Parietal lobe (tissue), 2 donors: ENCODE results near the gene RNU6-9. TPM values are rescaled to one million over a fixed set of nuclear protein-coding genes. Genes with fewer than 3 reads are reported as not detected.

Experiments
- small RNA-seq: library from RNA; depleted of rRNA; stranded (forward); fragments of <200 nt; gene quantifications from one replicate; pipeline ENCODE3, GENCODE V24; 2014; ENCODE audit warnings: low replicate concordance
- total RNA-seq: library from RNA; depleted of rRNA; stranded (reverse); fragments of >200 nt; gene quantifications from one replicate; pipeline ENCODE4 v1.2.3, GENCODE V29; 2014

Gene RNU6-9
- not detected for total RNA-seq

DNA sequence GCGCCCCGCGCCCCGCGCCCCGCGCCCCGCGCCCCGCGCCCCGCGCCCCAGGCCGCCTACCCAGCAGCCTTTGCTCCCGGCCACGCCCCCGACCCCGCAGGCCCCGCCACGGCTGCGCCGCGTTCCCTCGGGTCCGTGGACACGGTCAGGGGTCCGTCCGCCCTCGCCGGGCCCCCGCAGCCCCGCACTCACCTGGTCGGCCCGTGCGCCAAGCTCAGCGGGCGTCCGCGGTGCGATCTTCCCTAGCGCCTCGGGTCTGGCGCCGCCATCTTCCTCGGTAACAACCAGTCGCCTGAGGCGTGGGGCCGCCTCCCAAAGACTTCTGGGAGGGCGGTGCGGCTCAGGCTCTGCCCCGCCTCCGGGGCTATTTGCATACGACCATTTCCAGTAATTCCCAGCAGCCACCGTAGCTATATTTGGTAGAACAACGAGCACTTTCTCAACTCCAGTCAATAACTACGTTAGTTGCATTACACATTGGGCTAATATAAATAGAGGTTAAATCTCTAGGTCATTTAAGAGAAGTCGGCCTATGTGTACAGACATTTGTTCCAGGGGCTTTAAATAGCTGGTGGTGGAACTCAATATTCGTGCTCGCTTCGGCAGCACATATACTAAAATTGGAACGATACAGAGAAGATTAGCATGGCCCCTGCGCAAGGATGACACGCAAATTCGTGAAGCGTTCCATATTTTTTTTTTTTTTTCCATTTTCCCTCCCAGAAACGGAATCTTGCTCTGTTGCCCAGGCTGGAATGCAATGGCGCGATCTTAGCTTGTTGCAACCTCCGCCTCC, at the start of gene RNU6-9, which contains the start of gene MED16:
Gene RNU6-9, plus strand, starts transcription at position 591 of the 796 bp plus-strand sequence.
Gene MED16, minus strand, starts transcription at position 294 of the 796 bp plus-strand sequence. CDS start 2,056 bp downstream, outside the sequence.

GRCh38 chr19:852136-853013, 40.9 kb upstream of the RNU6-9 start, which contains the start of gene ELANE:
Gene ELANE (plus strand): TSS chr19:852303. CDS start chr19:852329, 26 bp downstream.

DNA sequence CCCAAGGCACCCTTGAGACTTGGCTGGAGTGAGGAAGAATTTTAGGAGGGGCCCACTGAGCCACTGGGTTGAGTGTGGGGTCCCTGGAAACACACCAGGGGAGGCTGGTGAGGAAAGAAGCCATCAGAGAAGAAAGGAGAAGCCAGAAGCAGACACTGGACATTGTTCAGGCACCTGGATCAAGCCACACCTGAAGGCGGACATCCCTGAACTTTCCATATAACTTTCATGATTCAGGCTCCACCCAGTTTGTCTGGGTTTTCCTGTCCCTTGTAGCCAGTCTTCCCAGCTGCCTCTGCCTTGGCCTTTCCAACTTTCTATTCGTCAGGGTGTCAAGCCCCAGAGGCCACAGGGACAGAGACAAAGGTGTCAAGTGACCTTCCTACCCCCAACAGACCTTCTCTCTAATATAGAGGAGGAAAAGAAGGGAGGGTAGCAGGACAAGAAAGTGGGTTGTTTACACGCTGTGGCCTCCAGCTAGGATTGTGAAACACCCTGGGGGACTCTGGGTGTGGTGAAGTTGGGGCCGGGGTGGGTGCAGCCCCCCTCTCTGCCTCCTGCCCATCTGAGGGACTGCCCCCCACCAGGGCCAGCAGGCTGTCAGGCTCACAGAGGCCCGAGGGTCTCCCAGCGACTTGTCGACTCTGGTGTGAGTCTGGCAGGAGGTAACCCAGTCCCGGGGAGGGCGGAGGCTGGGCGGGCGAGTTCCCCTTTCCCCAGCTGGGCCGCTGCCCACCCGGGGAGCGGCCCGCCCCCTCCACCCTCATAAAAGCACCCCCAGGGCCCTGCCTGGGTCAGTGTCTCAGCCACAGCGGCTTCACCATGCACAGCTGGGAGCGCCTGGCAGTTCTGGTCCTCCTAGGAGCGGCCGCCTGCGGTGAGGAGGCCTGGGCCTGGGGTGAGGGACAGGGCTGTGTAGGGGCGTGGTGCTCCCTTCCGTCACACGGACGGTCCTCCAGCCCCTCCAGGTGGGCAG, 34.1 kb upstream of the RNU6-9 start, which contains the start of gene CFD:
Gene CFD, plus strand, starts transcription at position 797 of the 976 bp plus-strand sequence. Its CDS starts 26 bp downstream, at position 823.

GRCh38 chr19:913080-913748, 19.9 kb downstream of the RNU6-9 start, which contains the start of gene R3HDM4:
Gene R3HDM4 (minus strand): TSS chr19:913219. CDS start chr19:913157, 62 bp downstream.

DNA sequence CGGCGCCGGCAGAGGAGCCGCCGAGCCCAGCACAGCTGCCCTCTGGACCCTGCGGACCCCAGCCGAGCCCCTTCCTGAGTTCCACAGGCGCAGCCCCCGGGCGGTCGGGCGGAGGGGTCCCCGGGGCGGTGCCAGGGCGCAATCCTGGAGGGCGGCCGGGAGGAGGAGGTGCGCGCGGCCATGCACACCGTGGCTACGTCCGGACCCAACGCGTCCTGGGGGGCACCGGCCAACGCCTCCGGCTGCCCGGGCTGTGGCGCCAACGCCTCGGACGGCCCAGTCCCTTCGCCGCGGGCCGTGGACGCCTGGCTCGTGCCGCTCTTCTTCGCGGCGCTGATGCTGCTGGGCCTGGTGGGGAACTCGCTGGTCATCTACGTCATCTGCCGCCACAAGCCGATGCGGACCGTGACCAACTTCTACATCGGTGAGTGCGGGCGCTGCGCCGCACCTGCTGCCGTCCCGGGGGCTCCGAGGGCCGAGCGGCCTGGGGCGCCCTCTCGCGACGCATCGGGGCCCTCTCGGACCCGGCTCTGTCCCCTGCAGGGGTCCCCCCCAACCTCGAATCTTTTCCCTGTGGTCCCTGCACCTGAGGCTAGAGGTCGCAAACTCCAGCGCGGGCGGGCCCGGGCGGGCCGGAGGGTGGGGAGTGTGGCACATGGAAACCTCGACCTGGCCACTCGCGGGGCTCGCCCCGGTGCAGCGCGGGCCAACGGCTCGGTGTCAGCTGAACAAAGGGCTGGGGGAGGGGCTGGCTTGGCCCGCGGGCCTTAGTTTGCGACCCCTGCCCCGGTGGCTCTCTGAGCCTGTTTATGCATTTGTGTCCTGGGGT, 24.3 kb downstream of the RNU6-9 start, which contains the start of gene KISS1R:
Gene KISS1R, plus strand, starts transcription at position 11 of the 829 bp plus-strand sequence. Its CDS starts 170 bp downstream, at position 181.

GRCh38 chr19:925526-926322, 32.4 kb downstream of the RNU6-9 start, which contains the start of gene ARID3A:
Gene ARID3A (plus strand): TSS chr19:926035. CDS start chr19:929529, 3,494 bp downstream.

Small RNA genes within 50 kb of the gene (small RNA-seq; reads per million reads assigned to genes)
- not detected for gene RNU6-9

Other genes with a start within 250 kb of the RNU6-9 start
- gene RNF126, start 230.3 kb upstream of the RNU6-9 start, total RNA-seq, result 20.0 TPM
- 2.8 TPM for gene FSTL3, start 217.1 kb upstream of the RNU6-9 start, total RNA-seq
- not detected for gene PRSS57, start 198.0 kb upstream of the RNU6-9 start, total RNA-seq
- 123 TPM for gene PALM, start 184.5 kb upstream of the RNU6-9 start, total RNA-seq
- gene MISP, start 142.4 kb upstream of the RNU6-9 start, total RNA-seq, result not detected
- gene PTBP1, start 96.0 kb upstream of the RNU6-9 start, total RNA-seq, result 60.7 TPM
- 98.3 TPM for gene PLPPR3, start 71.5 kb upstream of the RNU6-9 start, total RNA-seq
- 0.94 TPM for gene AZU1, start 65.6 kb upstream of the RNU6-9 start, total RNA-seq
- gene PRTN3, start 52.5 kb upstream of the RNU6-9 start, total RNA-seq, result 0.94 TPM
- not detected for gene ELANE, start 41.2 kb upstream of the RNU6-9 start, total RNA-seq
- 0.31 TPM for gene CFD, start 33.8 kb upstream of the RNU6-9 start, total RNA-seq
- gene MED16, start 297 bp upstream of the RNU6-9 start, total RNA-seq, result 35.4 TPM
- gene R3HDM4, start 19.7 kb downstream of the RNU6-9 start, total RNA-seq, result 29.1 TPM
- not detected for gene KISS1R, start 23.8 kb downstream of the RNU6-9 start, total RNA-seq
- gene ARID3A, start 32.6 kb downstream of the RNU6-9 start, total RNA-seq, result 11.3 TPM
- gene WDR18, start 90.9 kb downstream of the RNU6-9 start, total RNA-seq, result 36.0 TPM
- gene GRIN3B, start 106.9 kb downstream of the RNU6-9 start, total RNA-seq, result not detected
- gene TMEM259, start 127.6 kb downstream of the RNU6-9 start, total RNA-seq, result 59.8 TPM
- gene RNU6-2, start 128.0 kb downstream of the RNU6-9 start, total RNA-seq, result not detected
- 6.3 TPM for gene CNN2, start 133.1 kb downstream of the RNU6-9 start, total RNA-seq
- gene ABCA7, start 146.6 kb downstream of the RNU6-9 start, total RNA-seq, result 4.4 TPM
- gene ARHGAP45, start 173.7 kb downstream of the RNU6-9 start, total RNA-seq, result 2.8 TPM
- gene POLR2E, start 201.9 kb downstream of the RNU6-9 start, total RNA-seq, result 37.6 TPM
- gene GPX4, start 210.5 kb downstream of the RNU6-9 start, total RNA-seq, result 107 TPM